Measurements from ENCODE around the gene ATP6V0C. TPM values are rescaled to one million over a fixed set of nuclear protein-coding genes. Genes with fewer than 3 reads are reported as not detected.

ATP6V0C gene
- total and polyA plus RNA-seq, 2 of the 13 experiments (the other 11 are each of a cell fraction or from before 2014, with no cell fraction given) = 10.4 to 20.1 TPM

GRCh38 chr16:2513405-2514332 is at the start of gene ATP6V0C (continued):
- TF ChIP-seq U2AF2 (IDR thresholded peaks at IDR 0.05; ENCODE audit: low read depth, low read length) (no peak), SP140L (CRISPR knock-in tag; IDR thresholded peaks at IDR 0.05; ENCODE audit: borderline replicate concordance) (no peak), FOXC1 (CRISPR knock-in tag; IDR thresholded peaks at IDR 0.05; ENCODE audit: borderline replicate concordance) (no peak; the same call in 1 of the 2 replicates), ARHGAP35 (CRISPR knock-in tag; IDR thresholded peaks at IDR 0.05; ENCODE audit: borderline replicate concordance) (no peak; the same call in 1 of the 2 replicates), ZNF674 (CRISPR knock-in tag; IDR thresholded peaks at IDR 0.05; ENCODE audit: low read depth) (no peak), ZNF230 (CRISPR knock-in tag; IDR thresholded peaks at IDR 0.05) (no peak), NR2F6 (IDR thresholded peaks at IDR 0.05) (no peak), NR2F6 (CRISPR knock-in tag; IDR thresholded peaks at IDR 0.05) (no peak), PCBP2 (optimal IDR thresholded peaks at IDR 0.05; ENCODE audit: low read depth, low read length, poor library complexity, severe bottlenecking) (no peak), NFYB (CRISPR knock-in tag; IDR thresholded peaks at IDR 0.05) (peak; percentile 15; the same call in 1 of the 2 replicates), SMAD3 (CRISPR knock-in tag; IDR thresholded peaks at IDR 0.05) (0 out of 2 replicates have a peak, but pooled peaks have one; percentile 18), HNF1B (CRISPR knock-in tag; IDR thresholded peaks at IDR 0.05) (no peak), ZNF740 (CRISPR knock-in tag; IDR thresholded peaks at IDR 0.05) (no peak), SRSF1 (optimal IDR thresholded peaks at IDR 0.05; ENCODE audit: low read depth, low read length) (peak; percentile 76), ZFP62 (CRISPR knock-in tag; IDR thresholded peaks at IDR 0.05) (no peak), HDAC1 (CRISPR knock-in tag; IDR thresholded peaks at IDR 0.05) (no peak), ZBTB46 (CRISPR knock-in tag; IDR thresholded peaks at IDR 0.05; ENCODE audit: borderline replicate concordance) (no peak), CHCHD3 (CRISPR knock-in tag; IDR thresholded peaks at IDR 0.05) (0 out of 2 replicates have a peak, but pooled peaks have one; percentile 85), E2F5 (CRISPR knock-in tag; conservative IDR thresholded peaks at IDR 0.05) (no peak)
- TF ChIP-seq, protein P1, sequence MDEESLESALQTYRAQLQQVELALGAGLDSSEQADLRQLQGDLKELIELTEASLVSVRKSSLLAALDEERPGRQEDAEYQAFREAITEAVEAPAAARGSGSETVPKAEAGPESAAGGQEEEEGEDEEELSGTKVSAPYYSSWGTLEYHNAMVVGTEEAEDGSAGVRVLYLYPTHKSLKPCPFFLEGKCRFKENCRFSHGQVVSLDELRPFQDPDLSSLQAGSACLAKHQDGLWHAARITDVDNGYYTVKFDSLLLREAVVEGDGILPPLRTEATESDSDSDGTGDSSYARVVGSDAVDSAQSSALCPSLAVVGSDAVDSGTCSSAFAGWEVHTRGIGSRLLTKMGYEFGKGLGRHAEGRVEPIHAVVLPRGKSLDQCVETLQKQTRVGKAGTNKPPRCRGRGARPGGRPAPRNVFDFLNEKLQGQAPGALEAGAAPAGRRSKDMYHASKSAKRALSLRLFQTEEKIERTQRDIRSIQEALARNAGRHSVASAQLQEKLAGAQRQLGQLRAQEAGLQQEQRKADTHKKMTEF (CRISPR knock-in tag; IDR thresholded peaks at IDR 0.05) = peak; percentile 42; the same call in 1 of the 2 replicates
- TF ChIP-seq, protein P2, sequence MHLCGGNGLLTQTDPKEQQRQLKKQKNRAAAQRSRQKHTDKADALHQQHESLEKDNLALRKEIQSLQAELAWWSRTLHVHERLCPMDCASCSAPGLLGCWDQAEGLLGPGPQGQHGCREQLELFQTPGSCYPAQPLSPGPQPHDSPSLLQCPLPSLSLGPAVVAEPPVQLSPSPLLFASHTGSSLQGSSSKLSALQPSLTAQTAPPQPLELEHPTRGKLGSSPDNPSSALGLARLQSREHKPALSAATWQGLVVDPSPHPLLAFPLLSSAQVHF (CRISPR knock-in tag; IDR thresholded peaks at IDR 0.05) = no peak
- TF ChIP-seq, protein P3, sequence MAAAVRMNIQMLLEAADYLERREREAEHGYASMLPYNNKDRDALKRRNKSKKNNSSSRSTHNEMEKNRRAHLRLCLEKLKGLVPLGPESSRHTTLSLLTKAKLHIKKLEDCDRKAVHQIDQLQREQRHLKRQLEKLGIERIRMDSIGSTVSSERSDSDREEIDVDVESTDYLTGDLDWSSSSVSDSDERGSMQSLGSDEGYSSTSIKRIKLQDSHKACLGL (CRISPR knock-in tag; IDR thresholded peaks at IDR 0.05) = no peak; the same call in 1 of the 2 replicates
